ENCODE results near the gene POU2AF1. TPM values are rescaled to one million over a fixed set of nuclear protein-coding genes. Genes with fewer than 3 reads are reported as not detected.
"Not testable (repeated sequence)": the region's sequence is repeated elsewhere in the genome, so short reads cannot be mapped to it uniquely, and the experiment has no call there.

POU2AF1 gene
- total RNA-seq, 1 experiment from 2014 or later: not detected

DNA sequence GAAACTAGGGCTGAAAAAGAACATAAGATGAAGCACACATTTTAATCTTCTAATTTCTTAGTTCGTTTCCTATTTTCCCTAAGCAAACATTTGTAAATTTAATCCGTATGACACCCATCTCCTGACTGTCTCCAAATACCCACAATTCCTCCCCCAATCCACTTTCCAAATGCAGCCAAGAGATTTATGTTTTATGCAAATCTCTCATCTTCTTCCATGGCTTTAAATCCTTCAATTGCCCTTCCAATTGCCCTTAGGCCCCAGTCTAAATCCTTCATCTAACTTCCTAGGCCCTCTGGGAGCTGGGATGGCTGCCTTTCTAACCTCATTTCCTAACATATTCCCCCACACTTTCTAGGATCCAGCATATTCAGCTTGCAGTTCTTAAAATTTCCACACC, 18.0 kb upstream of the POU2AF1 start:
- no peaks in the 10 kb centered on the region for H3K9me3 ChIP-seq
- no peak for DNase-seq
- H3K36me3 ChIP-seq: no peaks in the 10 kb centered on the region
- H3K4me3 ChIP-seq: no peak overlapping the region
- H3K27me3 ChIP-seq: no peaks in the 10 kb centered on the region

DNA sequence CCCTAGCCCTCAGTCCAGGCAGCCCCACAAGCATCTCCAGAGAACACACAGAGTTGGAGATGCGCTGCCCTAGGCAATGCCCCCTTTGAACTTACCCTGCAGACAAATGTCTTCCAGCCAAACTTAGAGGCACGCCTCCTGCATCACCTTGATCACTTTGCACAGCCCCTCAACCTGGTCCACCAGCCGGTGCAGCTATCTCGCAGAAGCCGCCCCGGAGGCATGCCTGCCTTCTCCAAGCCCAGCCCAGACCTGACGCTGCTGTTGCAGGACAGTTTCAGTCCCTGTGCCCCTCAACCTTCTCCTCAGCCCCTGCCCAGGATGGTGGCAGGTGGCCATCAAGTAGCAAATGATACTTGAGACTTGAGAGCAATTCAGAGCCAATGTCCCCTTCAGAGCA, 16.7 kb upstream of the POU2AF1 start:
- DNase-seq: no peak
- H3K4me3 ChIP-seq: no peak overlapping the region
- H3K27me3 ChIP-seq: no peaks in the 10 kb centered on the region
- no peaks in the 10 kb centered on the region for H3K36me3 ChIP-seq
- no peaks in the 10 kb centered on the region for H3K9me3 ChIP-seq

GRCh38 chr11:111395081-111395480, 16.0 kb upstream of the POU2AF1 start:
- H3K9me3 ChIP-seq: no peaks in the 10 kb centered on the region
- no peak for DNase-seq

GRCh38 chr11:111394147-111394546, 15.1 kb upstream of the POU2AF1 start:
- not testable (repeated sequence) for H3K27me3 ChIP-seq, H3K36me3 ChIP-seq, H3K9me3 ChIP-seq, H3K4me3 ChIP-seq, DNase-seq

More at GRCh38 chr11:111395081-111395480, 16.0 kb upstream of the POU2AF1 start:
- Histone ChIP-seq H3K27me3 (no peaks in the 10 kb centered on the region), H3K36me3 (no peaks in the 10 kb centered on the region), H3K4me3 (no peak overlapping the region)

GRCh38 chr11:111393585-111393984, 14.5 kb upstream of the POU2AF1 start:
- H3K9me3 ChIP-seq: no peaks in the 10 kb centered on the region
- H3K4me3 ChIP-seq: no peak overlapping the region
- DNase-seq: no peak
- no peaks in the 10 kb centered on the region for H3K36me3 ChIP-seq
- H3K27me3 ChIP-seq: no peaks in the 10 kb centered on the region

DNA sequence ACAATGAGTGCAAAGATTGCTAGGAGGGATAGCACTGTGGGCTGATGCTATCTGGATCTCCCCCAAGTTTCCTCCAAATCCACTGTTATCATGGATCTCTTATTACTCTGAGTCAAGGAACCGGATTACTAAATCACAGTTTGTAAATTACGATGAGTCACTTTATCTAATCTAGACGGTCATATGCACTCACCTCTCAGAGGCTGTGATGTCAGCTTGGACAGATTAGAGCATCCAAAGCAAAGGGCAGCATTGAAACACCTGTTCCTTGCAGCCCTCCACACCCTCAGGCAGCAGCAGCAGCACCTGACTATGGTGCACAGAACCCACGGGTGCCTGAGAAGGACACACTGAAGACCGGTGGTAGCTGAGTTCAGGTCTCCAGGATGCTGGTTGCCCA, 14.0 kb upstream of the POU2AF1 start:
- Histone ChIP-seq H3K9me3 (no peaks in the 10 kb centered on the region), H3K36me3 (no peaks in the 10 kb centered on the region), H3K27me3 (no peaks in the 10 kb centered on the region), H3K4me3 (no peak overlapping the region)
- DNase-seq: no peak

- Histone ChIP-seq H3K4me3 (no peak overlapping the region), H3K36me3 (no peaks in the 10 kb centered on the region), H3K27me3 (no peaks in the 10 kb centered on the region), H3K9me3 (no peaks in the 10 kb centered on the region)
- no peak for DNase-seq
These were observed 13.5 kb upstream of the POU2AF1 start for GRCh38 chr11:111392552-111392951.

DNA sequence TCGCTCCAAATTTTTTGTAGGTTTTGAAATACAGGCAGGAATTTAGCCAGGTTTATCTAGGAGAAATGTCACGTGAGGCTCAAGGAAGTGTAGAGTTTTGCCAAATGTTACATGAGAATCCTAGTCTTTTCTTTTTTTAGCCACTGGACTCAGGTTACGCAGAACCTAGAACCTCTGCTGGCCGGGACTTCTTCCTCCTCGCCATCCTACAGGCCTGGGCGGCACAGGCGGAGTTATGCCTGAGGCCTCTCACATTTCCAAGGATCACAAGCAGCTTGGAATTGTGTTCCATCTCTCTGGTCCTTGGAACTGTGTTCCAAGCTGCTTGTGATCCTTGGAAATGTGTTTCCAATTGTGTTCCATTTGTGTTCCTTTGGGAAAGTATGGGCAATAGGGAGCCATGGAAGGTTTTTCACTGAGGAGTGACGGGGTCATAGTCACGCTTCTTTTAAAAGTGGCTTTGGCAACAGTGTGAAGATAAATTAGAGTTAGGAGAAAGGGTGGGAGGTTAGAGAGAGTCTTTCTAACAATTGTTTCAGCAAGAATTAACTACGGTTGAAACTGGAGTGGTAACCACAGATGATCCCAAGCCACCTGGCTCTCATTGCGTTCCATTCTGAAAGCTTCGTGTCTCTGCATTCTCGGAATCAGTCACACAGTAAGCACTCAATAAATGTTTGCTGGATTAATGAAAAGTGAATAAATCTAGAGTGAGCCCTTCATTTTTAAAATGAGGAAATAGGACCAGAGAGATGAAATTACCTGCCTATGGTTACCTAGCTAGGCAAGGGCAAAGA, 12.5 kb upstream of the POU2AF1 start:
- DNase-seq: no peak
- Histone ChIP-seq H3K4me3 (no peak overlapping the region), H3K27me3 (no peaks in the 10 kb centered on the region), H3K36me3 (no peaks in the 10 kb centered on the region), H3K9me3 (no peaks in the 10 kb centered on the region)

DNA sequence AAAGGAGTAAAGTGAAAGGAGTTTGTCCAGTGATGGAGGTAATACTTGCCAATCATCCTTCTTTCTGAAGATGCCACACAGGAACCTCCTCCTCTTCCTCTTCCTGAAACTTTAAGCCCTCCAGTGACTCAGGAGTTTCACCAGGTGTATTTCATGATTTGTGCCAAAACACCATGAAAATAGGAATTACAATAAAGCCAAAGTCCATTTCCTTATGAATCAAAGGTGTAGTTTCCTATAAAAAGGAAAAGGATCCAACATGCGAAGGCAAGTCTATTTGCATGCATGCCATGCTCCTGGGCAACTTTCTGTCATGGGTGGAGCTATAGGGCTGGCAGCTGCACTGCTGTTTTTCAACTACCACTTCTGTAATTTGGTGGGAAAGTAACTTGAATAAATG, 9.8 kb upstream of the POU2AF1 start:
- Histone ChIP-seq H3K4me3 (no peak overlapping the region), H3K36me3 (no peaks in the 10 kb centered on the region), H3K27me3 (no peaks in the 10 kb centered on the region), H3K9me3 (peaks cover 7% of the 10 kb centered on the region; the same call in 1 of the 2 replicates)
- DNase-seq: no peak

DNA sequence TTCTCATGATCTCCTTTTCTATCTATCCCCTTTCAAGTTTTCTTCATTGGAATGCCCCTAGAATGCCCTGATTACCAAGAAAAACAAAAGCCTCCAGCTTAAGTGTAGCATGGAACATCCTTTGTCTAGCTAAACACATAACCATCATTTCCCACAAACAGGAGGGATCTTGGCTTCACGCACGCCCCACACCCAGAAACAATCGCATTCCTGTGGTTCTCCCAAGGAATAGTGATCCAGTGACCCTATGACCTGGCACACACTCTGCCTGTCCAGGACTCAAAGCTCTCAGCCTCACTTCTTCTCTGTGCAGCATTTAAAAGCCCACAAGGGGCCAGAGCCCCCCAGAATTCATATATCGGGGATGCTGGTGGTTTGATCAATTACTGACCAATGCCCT, 9.3 kb upstream of the POU2AF1 start:
- no peaks in the 10 kb centered on the region for H3K27me3 ChIP-seq
- no peak overlapping the region for H3K4me3 ChIP-seq
- peak; percentile 30 for DNase-seq
- H3K36me3 ChIP-seq: no peaks in the 10 kb centered on the region
- H3K9me3 ChIP-seq: peaks cover 7% of the 10 kb centered on the region; the same call in 1 of the 2 replicates

- H3K4me3 ChIP-seq: no peak overlapping the region
- peaks cover 7% of the 10 kb centered on the region; the same call in 1 of the 2 replicates for H3K9me3 ChIP-seq
- H3K27me3 ChIP-seq: no peaks in the 10 kb centered on the region
- no peak for DNase-seq
- H3K36me3 ChIP-seq: no peaks in the 10 kb centered on the region
These were observed 8.3 kb upstream of the POU2AF1 start for GRCh38 chr11:111387363-111387762.

GRCh38 chr11:111386611-111387150, 7.6 kb upstream of the POU2AF1 start:
- no peaks in the 10 kb centered on the region for H3K27me3 ChIP-seq
- no peak overlapping the region for H3K4me3 ChIP-seq
- peaks cover 7% of the 10 kb centered on the region; the same call in 1 of the 2 replicates for H3K9me3 ChIP-seq
- no peaks in the 10 kb centered on the region for H3K36me3 ChIP-seq
- DNase-seq: no peak

DNA sequence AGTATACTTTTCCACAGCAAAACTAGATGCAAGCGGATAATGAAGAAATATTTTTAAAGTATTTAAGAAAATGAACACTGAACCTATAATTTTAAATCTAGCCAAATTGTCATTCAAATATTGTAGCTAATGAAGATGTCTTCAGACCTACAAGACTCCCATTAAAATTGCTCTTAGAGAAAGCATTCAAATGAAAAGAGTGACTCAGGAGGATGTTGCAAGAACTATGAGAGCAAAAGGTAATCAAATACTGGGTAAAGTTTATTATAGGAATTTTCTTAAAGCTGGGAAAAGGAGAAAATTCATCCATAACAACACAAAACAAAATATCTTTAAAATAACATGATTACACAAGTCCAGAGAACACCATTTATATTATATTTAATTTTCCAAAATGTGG, 5.4 kb upstream of the POU2AF1 start:
- Histone ChIP-seq H3K4me3 (no peak overlapping the region), H3K36me3 (no peaks in the 10 kb centered on the region), H3K27me3 (no peaks in the 10 kb centered on the region), H3K9me3 (peaks cover 7% of the 10 kb centered on the region; the same call in 1 of the 2 replicates)
- DNase-seq: no peak

GRCh38 chr11:111382451-111382850, 3.4 kb upstream of the POU2AF1 start:
- no peaks in the 10 kb centered on the region for H3K36me3 ChIP-seq
- H3K9me3 ChIP-seq: peaks cover 7% of the 10 kb centered on the region; the same call in 1 of the 2 replicates
- H3K4me3 ChIP-seq: no peak overlapping the region
- DNase-seq: no peak
- no peaks in the 10 kb centered on the region for H3K27me3 ChIP-seq

- no peaks in the 10 kb centered on the region for H3K36me3 ChIP-seq
- no peak overlapping the region for H3K4me3 ChIP-seq
- no peaks in the 10 kb centered on the region; the same call in 1 of the 2 replicates for H3K27me3 ChIP-seq
- no peak for DNase-seq
- no peaks in the 10 kb centered on the region for H3K9me3 ChIP-seq
These were observed 594 bp upstream of the POU2AF1 start for GRCh38 chr11:111379602-111380136.

DNA sequence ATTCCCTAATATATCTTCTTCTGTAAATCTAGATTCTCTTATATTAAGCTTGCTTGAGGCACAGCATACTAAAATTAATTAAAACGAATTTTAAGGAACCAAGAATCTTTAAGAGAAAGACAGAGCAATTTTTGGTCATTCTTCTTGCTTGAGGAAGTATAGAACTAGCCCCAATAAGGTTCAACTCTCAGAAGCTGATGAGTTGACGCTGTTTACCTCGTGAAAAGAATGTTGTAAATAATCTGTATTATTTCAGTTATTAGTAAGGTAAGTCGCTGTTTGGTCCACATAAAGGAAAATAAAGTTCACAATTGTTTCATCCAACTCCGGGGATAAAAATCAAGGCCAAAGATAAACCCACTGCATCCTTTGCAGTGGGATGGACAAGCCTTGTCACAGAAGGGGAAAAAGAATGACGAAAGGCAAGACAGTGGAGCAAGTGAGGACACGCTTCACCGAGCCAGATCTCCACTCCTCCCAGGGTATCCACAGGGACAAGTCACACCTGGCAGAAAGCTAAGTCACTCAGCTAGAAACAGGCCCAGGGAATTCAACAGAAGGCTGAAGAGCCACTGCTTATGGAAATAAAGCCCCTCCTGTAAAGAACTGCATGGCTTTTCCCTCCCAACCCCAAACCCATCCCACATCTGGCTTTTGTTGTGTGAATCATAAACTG, 752 bp downstream of the POU2AF1 start:
- H3K36me3 ChIP-seq: no peaks in the 10 kb centered on the region
- H3K27me3 ChIP-seq: no peaks in the 10 kb centered on the region; the same call in 1 of the 2 replicates
- no peak overlapping the region for H3K4me3 ChIP-seq
- DNase-seq: no peak
- H3K9me3 ChIP-seq: no peaks in the 10 kb centered on the region

DNA sequence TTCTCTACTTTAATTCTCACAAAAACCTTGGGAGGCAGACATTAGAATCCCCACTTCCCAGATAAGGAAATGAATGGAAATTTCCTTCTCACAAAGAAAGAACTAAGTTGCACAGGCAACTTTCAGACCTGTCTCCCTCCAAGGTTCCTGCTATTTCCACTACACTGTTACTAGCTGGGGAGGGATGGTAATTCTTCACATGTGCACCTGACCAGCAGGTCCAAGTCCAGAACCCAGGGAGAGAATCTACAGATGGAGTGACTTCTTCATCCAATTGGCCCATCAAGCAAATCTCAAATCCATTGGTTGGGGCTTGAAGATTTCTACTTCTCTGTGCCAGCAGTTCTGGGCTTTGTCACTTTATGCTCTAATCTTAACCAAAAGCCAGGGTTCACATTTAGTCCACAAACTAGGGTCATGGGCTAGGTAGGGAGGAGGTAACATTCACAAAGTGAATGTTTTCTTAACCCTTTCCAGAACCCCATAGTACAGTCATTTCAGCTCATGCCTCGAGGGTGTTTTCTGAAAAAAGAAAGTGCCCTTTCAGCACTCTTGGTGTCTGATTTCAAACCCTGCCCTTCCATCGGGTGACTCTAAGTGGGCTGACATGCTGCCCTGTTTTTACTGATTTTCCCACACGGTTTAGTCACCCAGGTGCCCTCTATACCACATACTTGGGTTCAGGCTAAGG, 2.7 kb downstream of the POU2AF1 start:
- no peaks in the 10 kb centered on the region for H3K9me3 ChIP-seq
- H3K4me3 ChIP-seq: no peak overlapping the region
- no peaks in the 10 kb centered on the region for H3K36me3 ChIP-seq
- no peak for DNase-seq
- H3K27me3 ChIP-seq: no peaks in the 10 kb centered on the region; the same call in 1 of the 2 replicates
